ENCODE data around the gene NKAIN1. TPM values are rescaled to one million over a fixed set of nuclear protein-coding genes. Genes with fewer than 3 reads are reported as not detected.

NKAIN1 gene
- total RNA-seq, 4 donors from 2014 or later: not detected

GRCh38 chr1:31259746-31260145, 20.1 kb upstream of the NKAIN1 start:
- Histone ChIP-seq H3K9me3 (no peaks in the 10 kb centered on the region), H3K36me3 (peaks cover 21 to 45% of the 10 kb centered on the region in 2 donors), H3K4me1 (peaks cover 2 to 6% of the 10 kb centered on the region in 2 donors), H3K27ac (no peak overlapping the region), H3K27me3 (no peaks in the 10 kb centered on the region), H3K4me3 (replicated peaks in 1 of 3) (no peak overlapping the region)
- 77 to 86% methylated on average over 3 of the region's 3 CpGs for WGBS, 2 donors
- intact Hi-C loops (cut with DNase I): no loop called here
- no peak for DNase-seq
- no peak for TF ChIP-seq POLR2A (IDR thresholded peaks at IDR 0.05)
- TF ChIP-seq, protein P1, sequence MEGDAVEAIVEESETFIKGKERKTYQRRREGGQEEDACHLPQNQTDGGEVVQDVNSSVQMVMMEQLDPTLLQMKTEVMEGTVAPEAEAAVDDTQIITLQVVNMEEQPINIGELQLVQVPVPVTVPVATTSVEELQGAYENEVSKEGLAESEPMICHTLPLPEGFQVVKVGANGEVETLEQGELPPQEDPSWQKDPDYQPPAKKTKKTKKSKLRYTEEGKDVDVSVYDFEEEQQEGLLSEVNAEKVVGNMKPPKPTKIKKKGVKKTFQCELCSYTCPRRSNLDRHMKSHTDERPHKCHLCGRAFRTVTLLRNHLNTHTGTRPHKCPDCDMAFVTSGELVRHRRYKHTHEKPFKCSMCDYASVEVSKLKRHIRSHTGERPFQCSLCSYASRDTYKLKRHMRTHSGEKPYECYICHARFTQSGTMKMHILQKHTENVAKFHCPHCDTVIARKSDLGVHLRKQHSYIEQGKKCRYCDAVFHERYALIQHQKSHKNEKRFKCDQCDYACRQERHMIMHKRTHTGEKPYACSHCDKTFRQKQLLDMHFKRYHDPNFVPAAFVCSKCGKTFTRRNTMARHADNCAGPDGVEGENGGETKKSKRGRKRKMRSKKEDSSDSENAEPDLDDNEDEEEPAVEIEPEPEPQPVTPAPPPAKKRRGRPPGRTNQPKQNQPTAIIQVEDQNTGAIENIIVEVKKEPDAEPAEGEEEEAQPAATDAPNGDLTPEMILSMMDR (IDR thresholded peaks at IDR 0.05): no peak

GRCh38 chr1:31258581-31258980, 18.9 kb upstream of the NKAIN1 start:
- TF ChIP-seq POLR2A (IDR thresholded peaks at IDR 0.05): no peak
- TF ChIP-seq, protein P1 (IDR thresholded peaks at IDR 0.05): no peak
- Histone ChIP-seq H3K9me3 (no peaks in the 10 kb centered on the region), H3K27me3 (no peaks in the 10 kb centered on the region), H3K36me3 (peaks cover 21 to 45% of the 10 kb centered on the region in 2 donors), H3K4me3 (replicated peaks in 1 of 3) (no peak overlapping the region), H3K4me1 (no peaks in the 10 kb centered on the region), H3K27ac (no peak overlapping the region)
- DNase-seq: no peak
- WGBS, 2 donors: 94% methylated on average over 1 of the region's 1 CpG
- intact Hi-C loops (cut with DNase I): no loop called here

GRCh38 chr1:31257213-31257612, 17.5 kb upstream of the NKAIN1 start:
- WGBS, 2 donors: 79 to 92% methylated on average over 1 of the region's 1 CpG
- intact Hi-C loops (cut with DNase I): no loop called here

GRCh38 chr1:31249854-31250253, 10.2 kb upstream of the NKAIN1 start:
- no peaks in the 10 kb centered on the region for H3K36me3 ChIP-seq
- H3K9me3 ChIP-seq: no peaks in the 10 kb centered on the region
- no peak overlapping the region for H3K27ac ChIP-seq
- intact Hi-C loops (cut with DNase I): no loop called here
- no peak overlapping the region for H3K4me3 ChIP-seq (replicated peaks in 1 of 3)
- no peaks in the 10 kb centered on the region for H3K4me1 ChIP-seq
- H3K27me3 ChIP-seq: no peaks in the 10 kb centered on the region
- no peak for DNase-seq
- TF ChIP-seq, protein P1 (IDR thresholded peaks at IDR 0.05): no peak
- TF ChIP-seq POLR2A (IDR thresholded peaks at IDR 0.05): no peak
- WGBS, 2 donors: 90 to 97% methylated on average over 3 of the region's 3 CpGs

More at GRCh38 chr1:31257213-31257612, 17.5 kb upstream of the NKAIN1 start:
- Histone ChIP-seq H3K4me3 (replicated peaks in 1 of 3) (no peak overlapping the region), H3K36me3 (peaks cover 21 to 45% of the 10 kb centered on the region in 2 donors), H3K9me3 (no peaks in the 10 kb centered on the region), H3K27me3 (no peaks in the 10 kb centered on the region), H3K27ac (no peak overlapping the region), H3K4me1 (no peaks in the 10 kb centered on the region)
- TF ChIP-seq, protein P1 (IDR thresholded peaks at IDR 0.05): no peak
- TF ChIP-seq POLR2A (IDR thresholded peaks at IDR 0.05): no peak
- no peak for DNase-seq

- 93 to 100% methylated on average over 2 to 4 of the region's 4 CpGs for WGBS, 2 donors
- TF ChIP-seq, protein P1 (IDR thresholded peaks at IDR 0.05): no peak
- TF ChIP-seq POLR2A (IDR thresholded peaks at IDR 0.05): no peak
- H3K9me3 ChIP-seq: no peaks in the 10 kb centered on the region
Measured at GRCh38 chr1:31248276-31248675, 8.6 kb upstream of the NKAIN1 start.

More at GRCh38 chr1:31248276-31248675, 8.6 kb upstream of the NKAIN1 start:
- intact Hi-C loops (cut with DNase I): no loop called here
- Histone ChIP-seq H3K36me3 (no peaks in the 10 kb centered on the region), H3K27me3 (no peaks in the 10 kb centered on the region), H3K27ac (no peak overlapping the region), H3K4me3 (replicated peaks in 1 of 3) (no peak overlapping the region), H3K4me1 (no peaks in the 10 kb centered on the region)
- no peak for DNase-seq
